Thymus (tissue), 11 donors: ENCODE data around the gene OAS3. TPM values are rescaled to one million over a fixed set of nuclear protein-coding genes. Genes with fewer than 3 reads are reported as not detected.

Experiments
- DNase-seq, 9 donors: peaks; one replicate each; pipeline ENCODE4 v3.0.0-alpha.2; 2013; ENCODE audit warnings: low spot score in 9 of 9, low read depth in 6 of 9, missing footprints in 1 of 9
- H3K27ac ChIP-seq, 2 donors: one replicate each; pipeline ENCODE4 v1.5.1; 2013; ENCODE audit warnings: control low read depth in 1 of 2, low read depth in 1 of 2, low read length in 1 of 2, mild to moderate bottlenecking in 1 of 2, moderate library complexity in 1 of 2
- H3K27me3 ChIP-seq, 2 donors: one replicate each; pipeline ENCODE4 v1.5.1; 2013; ENCODE audit warnings: low read length in 1 of 2; ENCODE audit not compliant: control insufficient read depth in 2 of 2, insufficient read depth in 1 of 2
- H3K36me3 ChIP-seq, 2 donors: one replicate each; pipeline ENCODE4 v1.5.1; 2013; ENCODE audit warnings: low read length in 1 of 2, mild to moderate bottlenecking in 1 of 2, moderate library complexity in 1 of 2; ENCODE audit not compliant: control insufficient read depth in 2 of 2, insufficient read depth in 2 of 2
- H3K4me1 ChIP-seq, 2 donors: one replicate each; pipeline ENCODE4 v1.5.1; 2013; ENCODE audit warnings: low read length in 2 of 2; ENCODE audit not compliant: control insufficient read depth in 2 of 2, insufficient read depth in 2 of 2
- H3K4me3 ChIP-seq, 2 donors: one replicate each; pipeline ENCODE4 v1.5.1; 2013; ENCODE audit warnings: low read length in 2 of 2, control low read depth in 1 of 2, mild to moderate bottlenecking in 1 of 2
- H3K9me3 ChIP-seq, 2 donors: one replicate each; pipeline ENCODE4 v1.5.1; 2013; ENCODE audit warnings: low read length in 1 of 2, mild to moderate bottlenecking in 1 of 2; ENCODE audit not compliant: control insufficient read depth in 2 of 2, insufficient read depth in 1 of 2
- WGBS: extraction: QIAGEN DNeasy Blood & Tissue Kit; methylation state at CpG from one replicate; pipeline ENCODE4 v1.1.7; 2013; 5-methylcytosine and 5-hydroxymethylcytosine counted together
- polyA plus RNA-seq: library from polyadenylated mRNA; stranded (reverse); fragments of 200-250 nt; gene quantifications from one replicate; pipeline ENCODE4 v1.2.3, GENCODE V29; 2013
- total RNA-seq: library from RNA; stranded (reverse); fragments of 120-200 nt; gene quantifications from one replicate; pipeline ENCODE4 v1.2.4, GENCODE V29; 2013
- donor health status: healthy.

Gene OAS3
- total and polyA plus RNA-seq, 2 donors = 10.2 to 12.7 TPM

GRCh38 chr12:112992541-112993398 is 54.5 kb downstream of the OAS3 start:
- H3K9me3 ChIP-seq = peaks cover 0 to 4% of the 10 kb centered on the region in 2 donors
- peak in 6 of 9 donors; percentile 12 to 57 (median 28) for DNase-seq
- H3K27ac ChIP-seq = no peak overlapping the region
- peaks cover 14 to 40% of the 10 kb centered on the region in 2 donors for H3K36me3 ChIP-seq
- WGBS = 35% methylated on average over 2 of the region's 2 CpGs
- no peaks in the 10 kb centered on the region for H3K4me1 ChIP-seq
- no peaks in the 10 kb centered on the region for H3K27me3 ChIP-seq
- H3K4me3 ChIP-seq = no peak overlapping the region

GRCh38 chr12:112995008-112995407 is 56.7 kb downstream of the OAS3 start:
- no peak for DNase-seq
- no peak overlapping the region for H3K4me3 ChIP-seq
- no peaks in the 10 kb centered on the region for H3K4me1 ChIP-seq
- H3K27me3 ChIP-seq = no peaks in the 10 kb centered on the region
- H3K36me3 ChIP-seq = peaks cover 15 to 39% of the 10 kb centered on the region in 2 donors
- peaks cover 0 to 4% of the 10 kb centered on the region in 2 donors for H3K9me3 ChIP-seq
- WGBS = 96% methylated on average over 5 of the region's 5 CpGs
- H3K27ac ChIP-seq = no peak overlapping the region

- Histone ChIP-seq H3K27me3 (no peaks in the 10 kb centered on the region), H3K9me3 (peaks cover 0 to 4% of the 10 kb centered on the region in 2 donors), H3K27ac (no peak overlapping the region), H3K4me1 (no peaks in the 10 kb centered on the region), H3K36me3 (peaks cover 18 to 38% of the 10 kb centered on the region in 2 donors), H3K4me3 (no peak overlapping the region)
- WGBS = 90% methylated on average over 8 of the region's 8 CpGs
- no peak for DNase-seq
Observed at GRCh38 chr12:112996501-112996900, 58.2 kb downstream of the OAS3 start.

GRCh38 chr12:112997506-112997905 is 59.2 kb downstream of the OAS3 start:
- no peak overlapping the region for H3K4me3 ChIP-seq
- no peak for DNase-seq
- no peak overlapping the region for H3K27ac ChIP-seq
- no peaks in the 10 kb centered on the region for H3K4me1 ChIP-seq
- WGBS = 98% methylated on average over 7 of the region's 7 CpGs
- H3K36me3 ChIP-seq = peaks cover 19 to 35% of the 10 kb centered on the region in 2 donors
- no peaks in the 10 kb centered on the region for H3K27me3 ChIP-seq
- H3K9me3 ChIP-seq = peaks cover 0 to 4% of the 10 kb centered on the region in 2 donors

GRCh38 chr12:112998987-112999767 is 60.9 kb downstream of the OAS3 start:
- 92% methylated on average over 12 of the region's 12 CpGs for WGBS
- no peaks in the 10 kb centered on the region for H3K27me3 ChIP-seq
- no peak for DNase-seq
- no peak overlapping the region for H3K27ac ChIP-seq
- no peak overlapping the region for H3K4me3 ChIP-seq
- no peaks in the 10 kb centered on the region for H3K4me1 ChIP-seq
- H3K9me3 ChIP-seq = no peaks in the 10 kb centered on the region
- H3K36me3 ChIP-seq = peaks cover 21 to 36% of the 10 kb centered on the region in 2 donors

GRCh38 chr12:113000433-113000832 is 62.2 kb downstream of the OAS3 start:
- WGBS = 98% methylated on average over 6 of the region's 6 CpGs
- Histone ChIP-seq H3K4me1 (no peaks in the 10 kb centered on the region), H3K9me3 (no peaks in the 10 kb centered on the region), H3K27ac (no peak overlapping the region), H3K27me3 (no peaks in the 10 kb centered on the region), H3K4me3 (no peak overlapping the region), H3K36me3 (peaks cover 24 to 36% of the 10 kb centered on the region in 2 donors)
- DNase-seq = no peak

GRCh38 chr12:113002155-113002554 is 63.9 kb downstream of the OAS3 start:
- Histone ChIP-seq H3K4me1 (no peaks in the 10 kb centered on the region), H3K36me3 (peaks cover 32 to 40% of the 10 kb centered on the region in 2 donors), H3K27ac (no peak overlapping the region), H3K4me3 (no peak overlapping the region), H3K9me3 (no peaks in the 10 kb centered on the region), H3K27me3 (no peaks in the 10 kb centered on the region)
- DNase-seq = no peak
- 94% methylated on average over 4 of the region's 4 CpGs for WGBS

GRCh38 chr12:113002676-113003075 is 64.4 kb downstream of the OAS3 start:
- H3K27me3 ChIP-seq = no peaks in the 10 kb centered on the region
- H3K9me3 ChIP-seq = no peaks in the 10 kb centered on the region
- no peak overlapping the region for H3K4me3 ChIP-seq
- peaks cover 32 to 42% of the 10 kb centered on the region in 2 donors for H3K36me3 ChIP-seq
- DNase-seq = no peak
- 97% methylated on average over 5 of the region's 5 CpGs for WGBS
- H3K4me1 ChIP-seq = no peaks in the 10 kb centered on the region
- H3K27ac ChIP-seq = no peak overlapping the region

- 97% methylated on average over 9 of the region's 9 CpGs for WGBS
- no peaks in the 10 kb centered on the region for H3K9me3 ChIP-seq
- no peak overlapping the region for H3K27ac ChIP-seq
- DNase-seq = no peak
- H3K27me3 ChIP-seq = no peaks in the 10 kb centered on the region
- H3K4me1 ChIP-seq = no peaks in the 10 kb centered on the region
- H3K36me3 ChIP-seq = peaks cover 29 to 36% of the 10 kb centered on the region in 2 donors
- H3K4me3 ChIP-seq = no peak overlapping the region
Observed at GRCh38 chr12:113003636-113004035, 65.4 kb downstream of the OAS3 start.
